Tibial nerve (tissue), 3 donors: ENCODE measurements around the gene ALG10B.
"Not testable (repeated sequence)": the region's sequence is repeated elsewhere in the genome, so short reads cannot be mapped to it uniquely, and the experiment has no call there.

Experiments used
- CTCF ChIP-seq, 5 experiments: fragments of 200-600 bp in 3 of 5; fragments of 450-650 bp in 2 of 5; sonication (generic) in 3 of 5; IDR thresholded peaks; one replicate each; pipeline ENCODE4 v1.5.1; 2016 to 2019; ENCODE audit warnings: antibody characterized with exemption in 5 of 5, mild to moderate bottlenecking in 3 of 5, moderate library complexity in 2 of 5
- POLR2A ChIP-seq, 2 donors: fragments of 450-650 bp; IDR thresholded peaks; one replicate each; pipeline ENCODE4 v1.6.1; 2017; ENCODE audit warnings: antibody characterized with exemption in 2 of 2, mild to moderate bottlenecking in 2 of 2, moderate library complexity in 2 of 2

- not testable (repeated sequence) for TF ChIP-seq CTCF, POLR2A (IDR thresholded peaks at IDR 0.05)
These were observed 27.3 kb downstream of the ALG10B start for GRCh38 chr12:38343916-38344315.
